Neural progenitor cell (in vitro differentiated cells): ENCODE measurements around the gene CNTNAP2. TPM values are rescaled to one million over a fixed set of nuclear protein-coding genes. Genes with fewer than 3 reads are reported as not detected.

Source experiments
- DNase-seq: peaks from one replicate; pipeline ENCODE4 v3.0.0-alpha.2; 2016; ENCODE audit warnings: low spot score
- H2AFZ ChIP-seq: fragments of 200-600 bp; sonication (generic); replicated peaks from 2 replicates; pipeline ENCODE4 v1.6.1; 2016; ENCODE audit warnings: antibody characterized with exemption
- H3F3A ChIP-seq: fragments of 200-600 bp; sonication (generic); 2 replicates; pipeline ENCODE4 v1.6.1; 2016; ENCODE audit warnings: antibody characterized with exemption, low read depth
- H3K27ac ChIP-seq: fragments of 200-600 bp; sonication (generic); 2 replicates; pipeline ENCODE4 v1.5.1; 2016; ENCODE audit warnings: mild to moderate bottlenecking
- H3K27me3 ChIP-seq: fragments of 200-600 bp; sonication (generic); 2 replicates; pipeline ENCODE4 v1.6.1; 2016; ENCODE audit warnings: mild to moderate bottlenecking, moderate library complexity
- H3K36me3 ChIP-seq: fragments of 200-600 bp; sonication (generic); 2 replicates; pipeline ENCODE4 v1.5.1; 2016
- H3K4me1 ChIP-seq: fragments of 200-600 bp; sonication (generic); 2 replicates; pipeline ENCODE4 v1.6.1; 2016; ENCODE audit warnings: mixed run types
- H3K4me2 ChIP-seq: fragments of 200-600 bp; sonication (generic); 2 replicates; pipeline ENCODE4 v1.6.1; 2016
- H3K4me3 ChIP-seq: fragments of 200-600 bp; sonication (generic); 2 replicates; pipeline ENCODE4 v1.5.1; 2016
- H3K79me2 ChIP-seq: fragments of 200-600 bp; sonication (generic); 2 replicates; pipeline ENCODE4 v1.6.1; 2016; ENCODE audit warnings: low read depth
- H3K9ac ChIP-seq: fragments of 200-600 bp; sonication (generic); 2 replicates; pipeline ENCODE4 v1.6.1; 2016
- H3K9me3 ChIP-seq: fragments of 200-600 bp; sonication (generic); 2 replicates; pipeline ENCODE4 v1.5.1; 2016; ENCODE audit warnings: low read depth
- H4K20me1 ChIP-seq: fragments of 200-600 bp; sonication (generic); 2 replicates; pipeline ENCODE4 v1.6.1; 2016; ENCODE audit warnings: low read depth
- H3K27ac Mint-ChIP-seq: 3 replicates; pipeline ENCODE4 v1.8.0; 2021; ENCODE audit warnings: mixed read lengths
- H3K27me3 Mint-ChIP-seq: 2 replicates; pipeline ENCODE4 v1.8.0; 2022; ENCODE audit warnings: low read depth, mild to moderate bottlenecking, inconsistent platforms, moderate library complexity, mixed read lengths; ENCODE audit not compliant: insufficient read depth
- H3K36me3 Mint-ChIP-seq: 3 replicates; pipeline ENCODE4 v1.8.0; 2021; ENCODE audit warnings: mixed read lengths
- H3K4me1 Mint-ChIP-seq: 3 replicates; pipeline ENCODE4 v1.8.0; 2021; ENCODE audit warnings: mixed read lengths
- H3K4me3 Mint-ChIP-seq: 3 replicates; pipeline ENCODE4 v1.8.0; 2021; ENCODE audit warnings: mild to moderate bottlenecking, moderate library complexity, mixed read lengths
- H3K9me3 Mint-ChIP-seq: 3 replicates; pipeline ENCODE4 v1.8.0; 2020; ENCODE audit warnings: mixed read lengths
- EZH2 ChIP-seq: fragments of 200-600 bp; sonication (generic); IDR thresholded peaks from 2 replicates; pipeline ENCODE4 v1.6.1; 2017; ENCODE audit warnings: antibody characterized with exemption, mild to moderate bottlenecking, moderate library complexity
- EZH2phosphoT487 ChIP-seq: fragments of 200-600 bp; sonication (generic); IDR thresholded peaks from 2 replicates; pipeline ENCODE4 v1.6.1; 2017; ENCODE audit warnings: antibody characterized with exemption
- total RNA-seq: library from RNA; depleted of rRNA; stranded (reverse); fragments of >200 nt; gene quantifications from 2 replicates; pipeline ENCODE4 v1.2.3, GENCODE V29; 2015; ENCODE audit warnings: low replicate concordance
- TF ChIP-seq, protein P1 (sequence below): fragments of 200-600 bp; sonication (generic); IDR thresholded peaks from 2 replicates; pipeline ENCODE4 v1.5.1; 2017; ENCODE audit warnings: antibody characterized with exemption, mild to moderate bottlenecking

The CNTNAP2 gene
- total RNA-seq, 1 donor from 2014 or later = 126 TPM

DNA sequence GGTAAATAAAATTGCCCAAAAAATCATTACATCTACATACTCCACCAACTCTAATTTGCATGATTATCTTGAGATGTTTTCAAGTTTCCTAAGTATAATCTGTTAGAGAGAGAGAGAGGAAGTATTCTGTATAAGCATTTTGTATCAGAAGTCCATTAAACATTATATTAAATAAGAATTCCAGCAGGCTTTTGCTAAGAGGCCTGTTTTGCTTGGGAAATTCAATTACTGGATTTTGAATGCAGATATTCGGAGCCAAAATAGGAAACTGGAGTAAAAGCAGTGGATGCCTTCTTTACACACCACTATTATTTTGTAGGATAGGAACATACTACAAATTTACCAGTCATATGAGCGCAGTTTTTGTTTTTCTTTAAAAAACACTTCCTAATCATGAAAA, 727.8 kb downstream of the CNTNAP2 start:
- Mint-ChIP-seq H3K4me3 (no peak overlapping the region), H3K4me1 (no peaks in the 10 kb centered on the region), H3K27me3 (peaks cover 2% of the 10 kb centered on the region), H3K9me3 (no peaks in the 10 kb centered on the region), H3K27ac (no peak overlapping the region), H3K36me3 (no peaks in the 10 kb centered on the region)
- TF ChIP-seq, protein P1, sequence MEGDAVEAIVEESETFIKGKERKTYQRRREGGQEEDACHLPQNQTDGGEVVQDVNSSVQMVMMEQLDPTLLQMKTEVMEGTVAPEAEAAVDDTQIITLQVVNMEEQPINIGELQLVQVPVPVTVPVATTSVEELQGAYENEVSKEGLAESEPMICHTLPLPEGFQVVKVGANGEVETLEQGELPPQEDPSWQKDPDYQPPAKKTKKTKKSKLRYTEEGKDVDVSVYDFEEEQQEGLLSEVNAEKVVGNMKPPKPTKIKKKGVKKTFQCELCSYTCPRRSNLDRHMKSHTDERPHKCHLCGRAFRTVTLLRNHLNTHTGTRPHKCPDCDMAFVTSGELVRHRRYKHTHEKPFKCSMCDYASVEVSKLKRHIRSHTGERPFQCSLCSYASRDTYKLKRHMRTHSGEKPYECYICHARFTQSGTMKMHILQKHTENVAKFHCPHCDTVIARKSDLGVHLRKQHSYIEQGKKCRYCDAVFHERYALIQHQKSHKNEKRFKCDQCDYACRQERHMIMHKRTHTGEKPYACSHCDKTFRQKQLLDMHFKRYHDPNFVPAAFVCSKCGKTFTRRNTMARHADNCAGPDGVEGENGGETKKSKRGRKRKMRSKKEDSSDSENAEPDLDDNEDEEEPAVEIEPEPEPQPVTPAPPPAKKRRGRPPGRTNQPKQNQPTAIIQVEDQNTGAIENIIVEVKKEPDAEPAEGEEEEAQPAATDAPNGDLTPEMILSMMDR = no peak
- TF ChIP-seq EZH2phosphoT487 (no peak), EZH2 (no peak)
- Histone ChIP-seq H3K27me3 (no peaks in the 10 kb centered on the region), H3K9me3 (no peaks in the 10 kb centered on the region), H3K9ac (no peak overlapping the region), H2AFZ (no peak overlapping the region), H3K79me2 (no peaks in the 10 kb centered on the region), H4K20me1 (no peaks in the 10 kb centered on the region), H3K27ac (no peak overlapping the region), H3F3A (no peaks in the 10 kb centered on the region), H3K36me3 (no peaks in the 10 kb centered on the region), H3K4me3 (no peak overlapping the region), H3K4me2 (no peak overlapping the region), H3K4me1 (no peaks in the 10 kb centered on the region)
- DNase-seq = no peak

DNA sequence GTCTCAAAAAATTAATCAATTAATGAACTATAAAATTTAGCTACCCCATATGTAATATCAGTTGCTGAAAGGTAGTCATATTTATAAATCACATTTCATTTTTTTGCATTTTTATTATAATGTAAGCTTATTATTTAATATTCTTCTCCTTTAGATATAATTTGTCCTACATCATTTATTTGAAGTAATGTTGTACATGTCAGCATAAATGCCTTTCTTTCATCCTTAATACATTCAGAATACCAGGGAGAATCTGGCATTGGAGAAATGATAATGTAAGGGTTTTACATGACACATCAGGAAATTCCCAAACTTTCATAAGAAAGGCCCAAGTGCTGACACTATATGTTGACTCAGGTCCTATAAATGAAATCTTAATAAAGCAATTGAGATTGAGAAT, 742.1 kb downstream of the CNTNAP2 start:
- Histone ChIP-seq H4K20me1 (no peaks in the 10 kb centered on the region), H2AFZ (no peak overlapping the region), H3K9ac (no peak overlapping the region), H3K36me3 (no peaks in the 10 kb centered on the region), H3K4me2 (no peak overlapping the region), H3K4me3 (no peak overlapping the region), H3F3A (no peaks in the 10 kb centered on the region), H3K27ac (no peak overlapping the region), H3K79me2 (no peaks in the 10 kb centered on the region), H3K9me3 (no peaks in the 10 kb centered on the region), H3K27me3 (no peaks in the 10 kb centered on the region), H3K4me1 (no peaks in the 10 kb centered on the region)
- no peak for TF ChIP-seq EZH2phosphoT487
- TF ChIP-seq, protein P1 = no peak
- TF ChIP-seq EZH2 = no peak
- Mint-ChIP-seq H3K36me3 (no peaks in the 10 kb centered on the region), H3K9me3 (no peaks in the 10 kb centered on the region), H3K4me3 (no peak overlapping the region), H3K27me3 (no peaks in the 10 kb centered on the region), H3K4me1 (no peaks in the 10 kb centered on the region), H3K27ac (no peak overlapping the region)
- DNase-seq = no peak

DNA sequence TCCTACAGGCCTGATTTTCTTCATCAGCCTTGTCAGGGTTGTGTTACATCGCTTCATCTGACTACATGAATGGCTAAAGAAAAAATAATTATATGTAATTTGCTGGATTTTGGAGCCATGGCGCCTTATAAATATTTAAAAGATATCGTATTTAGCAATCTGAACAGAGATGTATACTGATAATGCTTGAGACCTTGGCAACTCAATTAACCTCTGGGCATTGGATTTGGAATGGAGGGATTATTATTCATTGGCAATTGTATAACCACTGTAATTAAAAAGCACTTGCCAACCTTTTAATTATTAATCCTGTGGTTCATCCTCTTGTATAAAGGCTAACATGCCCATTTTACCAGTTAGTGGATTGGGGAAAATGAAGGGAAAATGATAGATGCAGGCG, 745.1 kb downstream of the CNTNAP2 start:
- no peaks in the 10 kb centered on the region for H3K79me2 ChIP-seq
- H3K9ac ChIP-seq = no peak overlapping the region
- Mint-ChIP-seq H3K9me3 (no peaks in the 10 kb centered on the region), H3K4me1 (no peaks in the 10 kb centered on the region), H3K27ac (no peak overlapping the region), H3K36me3 (no peaks in the 10 kb centered on the region), H3K4me3 (no peak overlapping the region), H3K27me3 (no peaks in the 10 kb centered on the region)
- no peak overlapping the region for H3K27ac ChIP-seq
- H3K4me3 ChIP-seq = no peak overlapping the region
- no peaks in the 10 kb centered on the region for H3K36me3 ChIP-seq
- no peaks in the 10 kb centered on the region for H3K9me3 ChIP-seq
- no peak overlapping the region for H2AFZ ChIP-seq
- no peak overlapping the region for H3K4me2 ChIP-seq
- no peak for DNase-seq
- H4K20me1 ChIP-seq = no peaks in the 10 kb centered on the region
- H3K27me3 ChIP-seq = no peaks in the 10 kb centered on the region
- H3F3A ChIP-seq = no peaks in the 10 kb centered on the region
- H3K4me1 ChIP-seq = no peaks in the 10 kb centered on the region
- TF ChIP-seq EZH2phosphoT487 = no peak
- TF ChIP-seq, protein P1 = no peak
- no peak for TF ChIP-seq EZH2

DNA sequence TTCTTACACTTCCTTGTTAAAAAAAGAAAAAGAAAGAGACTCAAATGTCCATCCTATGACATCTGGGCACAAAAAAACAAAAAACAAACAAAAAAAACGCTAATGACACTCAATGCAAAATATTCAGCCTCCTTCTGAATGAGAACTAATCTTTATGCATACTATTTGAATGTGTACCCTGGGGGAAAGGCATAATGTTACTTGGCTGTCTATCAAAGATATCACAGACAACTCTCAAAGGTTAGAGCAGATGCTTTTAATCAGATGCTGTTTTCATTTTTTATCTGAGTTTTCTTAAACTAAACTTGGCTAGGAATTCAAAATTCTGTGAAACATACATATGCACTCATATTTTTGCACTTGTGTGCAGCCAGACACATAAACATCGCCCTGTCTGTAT, 745.8 kb downstream of the CNTNAP2 start:
- Histone ChIP-seq H3K27ac (no peak overlapping the region), H3K4me3 (no peak overlapping the region), H3K9me3 (no peaks in the 10 kb centered on the region), H3F3A (no peaks in the 10 kb centered on the region), H3K9ac (no peak overlapping the region), H3K79me2 (no peaks in the 10 kb centered on the region), H3K4me1 (no peaks in the 10 kb centered on the region), H4K20me1 (no peaks in the 10 kb centered on the region), H3K36me3 (no peaks in the 10 kb centered on the region), H3K4me2 (no peak overlapping the region), H2AFZ (no peak overlapping the region), H3K27me3 (no peaks in the 10 kb centered on the region)
- H3K36me3 Mint-ChIP-seq = no peaks in the 10 kb centered on the region
- TF ChIP-seq EZH2phosphoT487 (no peak), EZH2 (no peak)
- no peak overlapping the region for H3K4me3 Mint-ChIP-seq
- no peaks in the 10 kb centered on the region for H3K4me1 Mint-ChIP-seq
- no peaks in the 10 kb centered on the region for H3K27me3 Mint-ChIP-seq
- DNase-seq = no peak
- H3K9me3 Mint-ChIP-seq = no peaks in the 10 kb centered on the region
- no peak overlapping the region for H3K27ac Mint-ChIP-seq
